ENCODE measurements around the gene PLA2G4D. TPM values are rescaled to one million over a fixed set of nuclear protein-coding genes. Genes with fewer than 3 reads are reported as not detected.
A peak's percentile ranks its signal among the peaks of the same experiment; 100 is the strongest.

Gene PLA2G4D
- total RNA-seq, 1 donor from 2014 or later = 0.48 TPM

- DNase-seq (ENCODE audit: low spot score) = no peak
Measured at GRCh38 chr15:42129364-42129763, 35.0 kb upstream of the PLA2G4D start.

GRCh38 chr15:42128476-42128875, 34.1 kb upstream of the PLA2G4D start:
- DNase-seq (ENCODE audit: low spot score) = no peak

- no peak for DNase-seq (ENCODE audit: low spot score)
Measured at GRCh38 chr15:42123546-42123945, 29.2 kb upstream of the PLA2G4D start.

- DNase-seq (ENCODE audit: low spot score) = peak; percentile 61
Measured at GRCh38 chr15:42121682-42122081, 27.3 kb upstream of the PLA2G4D start.

GRCh38 chr15:42121021-42121420, 26.7 kb upstream of the PLA2G4D start:
- DNase-seq (ENCODE audit: low spot score) = no peak

GRCh38 chr15:42120285-42120684, 25.9 kb upstream of the PLA2G4D start:
- no peak for DNase-seq (ENCODE audit: low spot score)

- no peak for DNase-seq (ENCODE audit: low spot score)
Measured at GRCh38 chr15:42119446-42119760, 25.0 kb upstream of the PLA2G4D start.

GRCh38 chr15:42118650-42119445, 24.5 kb upstream of the PLA2G4D start:
- peak; percentile 77 for DNase-seq (ENCODE audit: low spot score)

- no peak for DNase-seq (ENCODE audit: low spot score)
Measured at GRCh38 chr15:42111924-42112323, 17.6 kb upstream of the PLA2G4D start.

- no peak for DNase-seq (ENCODE audit: low spot score)
Measured at GRCh38 chr15:42110367-42110766, 16.0 kb upstream of the PLA2G4D start.

GRCh38 chr15:42108806-42109205, 14.4 kb upstream of the PLA2G4D start:
- no peak for DNase-seq (ENCODE audit: low spot score)

GRCh38 chr15:42108189-42108588, 13.8 kb upstream of the PLA2G4D start:
- DNase-seq (ENCODE audit: low spot score) = no peak

- DNase-seq (ENCODE audit: low spot score) = no peak
Measured at GRCh38 chr15:42107473-42107872, 13.1 kb upstream of the PLA2G4D start.

- no peak for DNase-seq (ENCODE audit: low spot score)
Measured at GRCh38 chr15:42106288-42106687, 11.9 kb upstream of the PLA2G4D start.

GRCh38 chr15:42104095-42104891, 9.9 kb upstream of the PLA2G4D start:
- no peak for DNase-seq (ENCODE audit: low spot score)

GRCh38 chr15:42102646-42103235, 8.4 kb upstream of the PLA2G4D start:
- no peak for DNase-seq (ENCODE audit: low spot score)

GRCh38 chr15:42101861-42102260, 7.5 kb upstream of the PLA2G4D start:
- peak; percentile 12 for DNase-seq (ENCODE audit: low spot score)

- DNase-seq (ENCODE audit: low spot score) = no peak
Measured at GRCh38 chr15:42100021-42100800, 5.8 kb upstream of the PLA2G4D start.

GRCh38 chr15:42097018-42097417, 2.7 kb upstream of the PLA2G4D start:
- DNase-seq (ENCODE audit: low spot score) = no peak

- no peak for DNase-seq (ENCODE audit: low spot score)
Measured at GRCh38 chr15:42093966-42094365, 396 bp downstream of the PLA2G4D start.

- peak; percentile 18 for DNase-seq (ENCODE audit: low spot score)
Measured at GRCh38 chr15:42092398-42093318, 1.7 kb downstream of the PLA2G4D start.

All from umbilical cord (tissue), 2 donors.